ENCODE data around the gene IMMP2L.

The IMMP2L gene

GRCh38 chr7:111370002-111370401 lies 192.3 kb downstream of the IMMP2L start:
- TF ChIP-seq ZFX (IDR thresholded peaks at IDR 0.05) (no peak), CTCF (conservative IDR thresholded peaks at IDR 0.05) (no peak)
- no peak overlapping the region for H3K27ac ChIP-seq

GRCh38 chr7:111368381-111369065 lies 193.8 kb downstream of the IMMP2L start:
- no peak overlapping the region for H3K27ac ChIP-seq
- TF ChIP-seq CTCF (conservative IDR thresholded peaks at IDR 0.05) (no peak), ZFX (IDR thresholded peaks at IDR 0.05) (no peak)

- TF ChIP-seq ZFX (IDR thresholded peaks at IDR 0.05) (no peak), CTCF (conservative IDR thresholded peaks at IDR 0.05) (no peak)
- no peak overlapping the region for H3K27ac ChIP-seq
Observed at GRCh38 chr7:111364413-111364812, 197.9 kb downstream of the IMMP2L start.

- no peak overlapping the region for H3K27ac ChIP-seq
- TF ChIP-seq CTCF (conservative IDR thresholded peaks at IDR 0.05) (no peak), ZFX (IDR thresholded peaks at IDR 0.05) (no peak)
Observed at GRCh38 chr7:111363099-111363498, 199.2 kb downstream of the IMMP2L start.

- TF ChIP-seq ZFX (IDR thresholded peaks at IDR 0.05) (no peak), CTCF (conservative IDR thresholded peaks at IDR 0.05) (no peak)
- H3K27ac ChIP-seq = no peak overlapping the region
Observed at GRCh38 chr7:111362506-111363054, 199.7 kb downstream of the IMMP2L start.

GRCh38 chr7:111358915-111359314 lies 203.4 kb downstream of the IMMP2L start:
- TF ChIP-seq CTCF (conservative IDR thresholded peaks at IDR 0.05) = no peak
- no peak for TF ChIP-seq ZFX (IDR thresholded peaks at IDR 0.05)
- H3K27ac ChIP-seq = no peak overlapping the region

- no peak overlapping the region for H3K27ac ChIP-seq
- no peak for TF ChIP-seq ZFX (IDR thresholded peaks at IDR 0.05)
- no peak for TF ChIP-seq CTCF (conservative IDR thresholded peaks at IDR 0.05)
Observed at GRCh38 chr7:111357691-111358090, 204.6 kb downstream of the IMMP2L start.

Measured in C4-2B (cell line).